Measurements from ENCODE around the gene PNKD.
A peak's percentile ranks its signal among the peaks of the same experiment; 100 is the strongest.
"Not testable (repeated sequence)": the region's sequence is repeated elsewhere in the genome, so short reads cannot be mapped to it uniquely, and the experiment has no call there.

The PNKD gene

GRCh38 chr2:218266316-218266979 lies 3.9 kb upstream of the PNKD start:
- in situ Hi-C loops (cut with HindIII; ENCODE audit: low pct_ligation_motif_present, low pct_unique_long_range_greater_than_20kb, low sequenced_read_pairs), result no loop called here

GRCh38 chr2:218267259-218267658 lies 3.1 kb upstream of the PNKD start:
- DNase-seq, result no peak
- in situ Hi-C loops (cut with HindIII; ENCODE audit: low pct_ligation_motif_present, low pct_unique_long_range_greater_than_20kb, low sequenced_read_pairs), result no loop called here

More at GRCh38 chr2:218266316-218266979, 3.9 kb upstream of the PNKD start:
- no peak for DNase-seq

GRCh38 chr2:218270721-218271486 lies 585 bp downstream of the PNKD start:
- peak; percentile 20 for DNase-seq
- in situ Hi-C loops (cut with HindIII; ENCODE audit: low pct_ligation_motif_present, low pct_unique_long_range_greater_than_20kb, low sequenced_read_pairs), result no loop called here

GRCh38 chr2:218271487-218271797 lies 1.1 kb downstream of the PNKD start:
- in situ Hi-C loops (cut with HindIII; ENCODE audit: low pct_ligation_motif_present, low pct_unique_long_range_greater_than_20kb, low sequenced_read_pairs), result no loop called here
- DNase-seq, result no peak

- no peak for DNase-seq
- in situ Hi-C loops (cut with HindIII; ENCODE audit: low pct_ligation_motif_present, low pct_unique_long_range_greater_than_20kb, low sequenced_read_pairs), result no loop called here
These were observed 1.7 kb downstream of the PNKD start for GRCh38 chr2:218271865-218272530.

- in situ Hi-C loops (cut with HindIII; ENCODE audit: low pct_ligation_motif_present, low pct_unique_long_range_greater_than_20kb, low sequenced_read_pairs), result no loop called here
- DNase-seq, result peak; percentile 89
These were observed 2.4 kb downstream of the PNKD start for GRCh38 chr2:218272531-218273212.

- DNase-seq, result not testable (repeated sequence)
These were observed 3.0 kb downstream of the PNKD start for GRCh38 chr2:218273214-218273907.

GRCh38 chr2:218273908-218274249 lies 3.6 kb downstream of the PNKD start:
- in situ Hi-C loops (cut with HindIII; ENCODE audit: low pct_ligation_motif_present, low pct_unique_long_range_greater_than_20kb, low sequenced_read_pairs), result no loop called here
- no peak for DNase-seq

More at GRCh38 chr2:218273214-218273907, 3.0 kb downstream of the PNKD start:
- in situ Hi-C loops (cut with HindIII; ENCODE audit: low pct_ligation_motif_present, low pct_unique_long_range_greater_than_20kb, low sequenced_read_pairs), result not testable (repeated sequence)

GRCh38 chr2:218274586-218274985 lies 4.3 kb downstream of the PNKD start:
- in situ Hi-C loops (cut with HindIII; ENCODE audit: low pct_ligation_motif_present, low pct_unique_long_range_greater_than_20kb, low sequenced_read_pairs), result no loop called here

GRCh38 chr2:218275371-218276072 lies 5.2 kb downstream of the PNKD start:
- in situ Hi-C loops (cut with HindIII; ENCODE audit: low pct_ligation_motif_present, low pct_unique_long_range_greater_than_20kb, low sequenced_read_pairs), result no loop called here

More at GRCh38 chr2:218274586-218274985, 4.3 kb downstream of the PNKD start:
- no peak for DNase-seq

GRCh38 chr2:218276986-218277755 lies 6.9 kb downstream of the PNKD start:
- DNase-seq, result no peak
- in situ Hi-C loops (cut with HindIII; ENCODE audit: low pct_ligation_motif_present, low pct_unique_long_range_greater_than_20kb, low sequenced_read_pairs), result no loop called here

More at GRCh38 chr2:218275371-218276072, 5.2 kb downstream of the PNKD start:
- no peak for DNase-seq

GRCh38 chr2:218277921-218278320 lies 7.6 kb downstream of the PNKD start:
- in situ Hi-C loops (cut with HindIII; ENCODE audit: low pct_ligation_motif_present, low pct_unique_long_range_greater_than_20kb, low sequenced_read_pairs), result no loop called here
- DNase-seq, result no peak

- no peak for DNase-seq
- in situ Hi-C loops (cut with HindIII; ENCODE audit: low pct_ligation_motif_present, low pct_unique_long_range_greater_than_20kb, low sequenced_read_pairs), result no loop called here
These were observed 8.4 kb downstream of the PNKD start for GRCh38 chr2:218278531-218279360.

- DNase-seq, result no peak
- in situ Hi-C loops (cut with HindIII; ENCODE audit: low pct_ligation_motif_present, low pct_unique_long_range_greater_than_20kb, low sequenced_read_pairs), result no loop called here
These were observed 10.0 kb downstream of the PNKD start for GRCh38 chr2:218280260-218280870.

GRCh38 chr2:218281449-218281848 lies 11.1 kb downstream of the PNKD start:
- DNase-seq, result no peak

More at GRCh38 chr2:218281449-218281848, 11.1 kb downstream of the PNKD start:
- in situ Hi-C loops (cut with HindIII; ENCODE audit: low pct_ligation_motif_present, low pct_unique_long_range_greater_than_20kb, low sequenced_read_pairs), result no loop called here

All from ACHN (cell line).